Fibroblast of villous mesenchyme (primary cell): ENCODE data around the gene MALL. TPM values are rescaled to one million over a fixed set of nuclear protein-coding genes. Genes with fewer than 3 reads are reported as not detected.

Source experiments
- DNase-seq: peaks from one replicate; pipeline ENCODE4 v3.0.0-alpha.2; 2010; ENCODE audit warnings: low read depth
- H3K4me3 ChIP-seq: 2 replicates; pipeline ENCODE4 v1.5.1; 2011; ENCODE audit warnings: low read depth, mild to moderate bottlenecking, low read length
- total RNA-seq: library from RNA; depleted of rRNA; stranded (reverse); fragments of >200 nt; gene quantifications from 2 replicates; pipeline ENCODE4 v1.2.3, GENCODE V29; 2012
- TF ChIP-seq, protein P1 (sequence below): IDR thresholded peaks from 2 replicates; pipeline ENCODE4 v1.5.1; 2012; ENCODE audit warnings: low read depth, mild to moderate bottlenecking, low read length; ENCODE audit not compliant: insufficient read depth

Gene MALL
- total RNA-seq, 1 donor: 2.2 TPM

DNA sequence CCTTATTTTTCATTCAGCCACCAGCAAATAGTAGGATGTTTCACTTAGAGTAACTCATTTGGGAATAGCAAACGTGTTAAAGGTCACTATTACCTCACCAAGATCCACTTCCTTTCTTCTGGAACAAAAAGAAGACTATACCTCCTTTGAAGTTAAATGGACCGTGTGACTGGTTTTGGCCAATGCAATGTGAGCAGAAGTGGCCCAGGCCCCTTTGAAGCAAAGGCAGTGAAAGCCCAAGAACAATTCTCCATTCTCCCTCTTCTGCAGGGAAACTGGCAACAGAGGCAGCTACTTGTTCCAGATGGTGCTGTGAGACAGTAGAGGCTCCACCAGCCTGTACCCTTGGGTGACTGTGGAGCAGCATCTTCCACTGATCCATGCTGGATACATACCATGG, 11.3 kb upstream of the MALL start:
- TF ChIP-seq, protein P1, sequence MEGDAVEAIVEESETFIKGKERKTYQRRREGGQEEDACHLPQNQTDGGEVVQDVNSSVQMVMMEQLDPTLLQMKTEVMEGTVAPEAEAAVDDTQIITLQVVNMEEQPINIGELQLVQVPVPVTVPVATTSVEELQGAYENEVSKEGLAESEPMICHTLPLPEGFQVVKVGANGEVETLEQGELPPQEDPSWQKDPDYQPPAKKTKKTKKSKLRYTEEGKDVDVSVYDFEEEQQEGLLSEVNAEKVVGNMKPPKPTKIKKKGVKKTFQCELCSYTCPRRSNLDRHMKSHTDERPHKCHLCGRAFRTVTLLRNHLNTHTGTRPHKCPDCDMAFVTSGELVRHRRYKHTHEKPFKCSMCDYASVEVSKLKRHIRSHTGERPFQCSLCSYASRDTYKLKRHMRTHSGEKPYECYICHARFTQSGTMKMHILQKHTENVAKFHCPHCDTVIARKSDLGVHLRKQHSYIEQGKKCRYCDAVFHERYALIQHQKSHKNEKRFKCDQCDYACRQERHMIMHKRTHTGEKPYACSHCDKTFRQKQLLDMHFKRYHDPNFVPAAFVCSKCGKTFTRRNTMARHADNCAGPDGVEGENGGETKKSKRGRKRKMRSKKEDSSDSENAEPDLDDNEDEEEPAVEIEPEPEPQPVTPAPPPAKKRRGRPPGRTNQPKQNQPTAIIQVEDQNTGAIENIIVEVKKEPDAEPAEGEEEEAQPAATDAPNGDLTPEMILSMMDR: no peak
- no peak overlapping the region for H3K4me3 ChIP-seq
- DNase-seq: no peak

DNA sequence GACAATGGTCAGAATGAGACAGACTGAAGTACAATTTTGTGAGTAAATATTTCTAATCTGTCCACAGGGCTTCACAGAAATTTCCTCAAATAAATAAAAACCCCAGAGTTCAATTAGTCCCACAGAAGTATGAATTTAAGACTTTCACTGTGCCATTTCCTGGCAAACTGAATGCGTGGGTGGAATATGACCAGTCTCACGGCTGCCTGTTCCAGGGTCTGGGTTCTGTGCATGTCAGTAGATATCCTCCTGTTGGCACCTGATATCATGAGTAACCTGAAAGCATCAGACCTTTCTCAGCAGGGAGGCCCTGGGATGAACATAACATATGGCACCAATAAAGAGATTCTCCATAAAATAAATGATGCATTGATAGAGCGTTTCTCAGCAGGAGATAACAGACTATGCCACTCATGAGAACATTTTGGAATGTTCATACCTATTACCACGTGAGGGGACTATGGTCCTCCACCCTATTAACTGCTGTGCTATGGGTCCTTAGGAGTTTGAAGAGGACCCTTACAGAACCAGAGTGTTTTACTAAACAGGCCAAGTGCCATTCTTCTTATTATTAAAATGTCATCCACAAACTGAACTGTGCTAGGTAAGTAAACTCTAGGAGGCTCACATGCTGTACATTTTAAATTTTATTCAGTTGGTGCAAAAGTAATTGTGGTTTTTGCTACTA, 10.6 kb upstream of the MALL start:
- no peak overlapping the region for H3K4me3 ChIP-seq
- TF ChIP-seq, protein P1: no peak
- DNase-seq: no peak

GRCh38 chr2:110124939-110125691, 9.5 kb upstream of the MALL start:
- TF ChIP-seq, protein P1: no peak
- no peak overlapping the region for H3K4me3 ChIP-seq
- peak; percentile 33 for DNase-seq

DNA sequence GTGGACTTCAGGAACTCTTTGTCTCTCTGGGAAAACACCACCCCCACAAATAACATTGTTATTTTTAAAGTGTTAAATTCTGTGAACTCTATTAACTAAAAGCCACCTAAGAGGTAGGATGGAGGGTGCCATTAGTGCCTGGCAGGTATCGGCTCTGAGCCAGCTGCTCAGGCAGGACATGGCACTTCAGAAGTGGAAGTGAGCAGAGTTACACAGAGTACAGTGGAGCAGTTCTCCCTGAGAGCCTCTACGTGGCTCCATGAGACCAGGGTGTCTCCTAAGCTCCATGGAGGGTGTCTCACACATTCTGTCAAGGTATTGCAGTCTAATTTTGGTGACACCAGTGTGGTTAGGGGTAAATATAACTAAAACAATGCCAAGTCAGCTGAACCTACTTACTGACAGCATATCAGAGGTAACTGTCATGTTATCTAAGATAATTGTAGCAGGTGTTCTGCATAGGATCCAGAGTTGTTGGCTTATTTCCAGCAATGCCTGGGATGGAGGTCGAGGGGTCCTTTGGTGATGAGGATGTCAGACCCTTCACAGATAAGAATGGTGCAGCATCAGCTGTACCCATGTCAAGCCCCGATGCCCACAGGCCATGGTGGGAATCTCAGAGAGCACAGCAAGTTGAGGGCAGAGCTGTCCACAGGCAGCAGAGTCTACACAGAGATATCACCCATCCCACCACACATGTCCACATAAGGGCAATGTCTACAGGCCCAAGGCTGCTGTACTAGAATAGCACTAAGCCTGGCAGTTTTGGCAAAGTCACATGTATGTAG, 8.6 kb upstream of the MALL start:
- DNase-seq: no peak
- TF ChIP-seq, protein P1: no peak
- H3K4me3 ChIP-seq: no peak overlapping the region

GRCh38 chr2:110121592-110121991, 6.0 kb upstream of the MALL start:
- no peak overlapping the region for H3K4me3 ChIP-seq
- TF ChIP-seq, protein P1: no peak
- no peak for DNase-seq

DNA sequence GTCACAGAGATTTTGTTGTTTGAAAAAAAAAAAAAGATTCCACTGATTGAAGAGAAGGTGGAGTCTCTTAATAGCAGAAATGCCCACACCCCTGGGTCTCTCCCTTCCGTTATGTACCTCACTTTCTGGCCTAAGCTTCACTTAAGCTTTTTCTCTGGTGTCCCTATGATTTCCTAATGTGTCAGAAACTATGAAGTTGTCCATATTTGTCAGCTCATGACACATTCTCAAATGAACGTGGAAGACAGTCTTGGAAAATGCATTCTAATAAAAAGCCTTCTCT, 5.4 kb upstream of the MALL start:
- DNase-seq: no peak
- H3K4me3 ChIP-seq: no peak overlapping the region
- TF ChIP-seq, protein P1: no peak
